A673 (cell line): ENCODE results near the gene ZC2HC1C.

ENCODE experiments used
- CTCF ChIP-seq: fragments of 300-800, 200-600 bp; sonication (generic); conservative IDR thresholded peaks from 2 replicates; pipeline ENCODE4 v1.5.1; 2017; ENCODE audit warnings: low read depth, mild to moderate bottlenecking, antibody characterized with exemption, low read length, moderate library complexity, mixed read lengths
- EZH2 ChIP-seq: fragments of 200-600 bp; sonication (generic); IDR thresholded peaks from 2 replicates; pipeline ENCODE4 v1.6.1; 2017; ENCODE audit warnings: borderline replicate concordance, low read depth, mild to moderate bottlenecking, mixed read lengths, antibody characterized with exemption, low read length; ENCODE audit not compliant: poor library complexity, severe bottlenecking

GRCh38 chr14:75067212-75067611, 2.2 kb upstream of the ZC2HC1C start:
- TF ChIP-seq CTCF (no peak), EZH2 (no peak)
